Stomach smooth muscle (tissue), 2 donors: ENCODE results near the gene RDM1.

Experiments used
- H3K27ac ChIP-seq: one replicate; pipeline ENCODE4 v1.7.0; 2013; ENCODE audit warnings: mild to moderate bottlenecking, low read length, inconsistent platforms
- H3K27me3 ChIP-seq, 2 donors: one replicate each; pipeline ENCODE4 v1.7.0; 2013; ENCODE audit warnings: low read length in 2 of 2; ENCODE audit not compliant: insufficient read depth in 2 of 2, control insufficient read depth in 1 of 2
- H3K36me3 ChIP-seq, 2 donors: one replicate each; pipeline ENCODE4 v1.7.0; 2013; ENCODE audit warnings: low read length in 2 of 2; ENCODE audit not compliant: control insufficient read depth in 2 of 2, insufficient read depth in 2 of 2
- H3K4me1 ChIP-seq: one replicate; pipeline ENCODE4 v1.7.0; 2013; ENCODE audit warnings: low read length; ENCODE audit not compliant: control insufficient read depth, insufficient read depth
- H3K4me3 ChIP-seq, 2 donors: one replicate each; pipeline ENCODE4 v1.7.0; 2013; ENCODE audit warnings: low read length in 2 of 2
- H3K9ac ChIP-seq, 2 donors: one replicate each; pipeline ENCODE4 v1.7.0; 2013; ENCODE audit warnings: low read length in 2 of 2, mild to moderate bottlenecking in 1 of 2
- H3K9me3 ChIP-seq, 2 donors: one replicate each; pipeline ENCODE4 v1.7.0; 2013; ENCODE audit warnings: low read length in 2 of 2; ENCODE audit not compliant: control insufficient read depth in 2 of 2
- donor health status: healthy.
- donor health status: Pancreatic carcinoma.

The RDM1 gene

GRCh38 chr17:35934760-35935159 is 4.2 kb upstream of the RDM1 start:
- Histone ChIP-seq H3K27ac (no peak overlapping the region), H3K36me3 (no peaks in the 10 kb centered on the region), H3K9ac (no peak overlapping the region), H3K27me3 (peaks cover 0 to 2% of the 10 kb centered on the region in 2 donors), H3K9me3 (no peaks in the 10 kb centered on the region), H3K4me1 (peaks cover 12% of the 10 kb centered on the region), H3K4me3 (no peak overlapping the region)

GRCh38 chr17:35932586-35932985 is 2.0 kb upstream of the RDM1 start:
- no peaks in the 10 kb centered on the region for H3K9me3 ChIP-seq
- H3K27ac ChIP-seq: no peak overlapping the region
- H3K4me3 ChIP-seq: no peak overlapping the region
- no peak overlapping the region for H3K9ac ChIP-seq
- H3K27me3 ChIP-seq: peaks cover 0 to 2% of the 10 kb centered on the region in 2 donors
- peaks cover 12% of the 10 kb centered on the region for H3K4me1 ChIP-seq
- H3K36me3 ChIP-seq: no peaks in the 10 kb centered on the region

- Histone ChIP-seq H3K9ac (no peak overlapping the region), H3K27me3 (peaks cover 0 to 2% of the 10 kb centered on the region in 2 donors), H3K36me3 (no peaks in the 10 kb centered on the region), H3K4me3 (no peak overlapping the region), H3K27ac (no peak overlapping the region), H3K4me1 (peaks cover 12% of the 10 kb centered on the region), H3K9me3 (no peaks in the 10 kb centered on the region)
These were observed 1.3 kb upstream of the RDM1 start for GRCh38 chr17:35931794-35932425.

- H3K36me3 ChIP-seq: no peaks in the 10 kb centered on the region
- H3K9ac ChIP-seq: no peak overlapping the region
- H3K4me3 ChIP-seq: no peak overlapping the region
- H3K27ac ChIP-seq: no peak overlapping the region
- H3K4me1 ChIP-seq: peaks cover 12% of the 10 kb centered on the region
- H3K9me3 ChIP-seq: no peaks in the 10 kb centered on the region
- peaks cover 0 to 4% of the 10 kb centered on the region in 2 donors for H3K27me3 ChIP-seq
These were observed 2.9 kb downstream of the RDM1 start for GRCh38 chr17:35927714-35928113.

GRCh38 chr17:35923609-35924114 is 6.9 kb downstream of the RDM1 start:
- no peaks in the 10 kb centered on the region for H3K9me3 ChIP-seq
- no peak overlapping the region for H3K27ac ChIP-seq
- H3K4me3 ChIP-seq: no peak overlapping the region
- no peaks in the 10 kb centered on the region for H3K36me3 ChIP-seq
- H3K27me3 ChIP-seq: peaks cover 0 to 2% of the 10 kb centered on the region in 2 donors
- H3K4me1 ChIP-seq: no peaks in the 10 kb centered on the region
- H3K9ac ChIP-seq: no peak overlapping the region

GRCh38 chr17:35920229-35920628 is 10.3 kb downstream of the RDM1 start:
- H3K9ac ChIP-seq: no peak overlapping the region
- H3K4me3 ChIP-seq: no peak overlapping the region
- H3K4me1 ChIP-seq: no peaks in the 10 kb centered on the region
- no peaks in the 10 kb centered on the region for H3K36me3 ChIP-seq
- no peak overlapping the region for H3K27ac ChIP-seq
- H3K27me3 ChIP-seq: peaks cover 0 to 2% of the 10 kb centered on the region in 2 donors
- no peaks in the 10 kb centered on the region for H3K9me3 ChIP-seq

GRCh38 chr17:35918665-35919064 is 11.9 kb downstream of the RDM1 start:
- Histone ChIP-seq H3K4me3 (no peak overlapping the region), H3K9ac (no peak overlapping the region), H3K27ac (no peak overlapping the region), H3K4me1 (no peaks in the 10 kb centered on the region), H3K36me3 (no peaks in the 10 kb centered on the region), H3K27me3 (no peaks in the 10 kb centered on the region), H3K9me3 (peaks cover 0 to under 1% of the 10 kb centered on the region in 2 donors)

GRCh38 chr17:35917519-35918213 is 12.9 kb downstream of the RDM1 start:
- no peaks in the 10 kb centered on the region for H3K36me3 ChIP-seq
- H3K9me3 ChIP-seq: peaks cover 0 to 3% of the 10 kb centered on the region in 2 donors
- no peak overlapping the region for H3K9ac ChIP-seq
- no peaks in the 10 kb centered on the region for H3K4me1 ChIP-seq
- H3K4me3 ChIP-seq: no peak overlapping the region
- H3K27me3 ChIP-seq: no peaks in the 10 kb centered on the region
- H3K27ac ChIP-seq: no peak overlapping the region

- no peak overlapping the region for H3K4me3 ChIP-seq
- no peak overlapping the region for H3K27ac ChIP-seq
- H3K9me3 ChIP-seq: peaks cover 0 to 3% of the 10 kb centered on the region in 2 donors
- no peak overlapping the region for H3K9ac ChIP-seq
- H3K36me3 ChIP-seq: no peaks in the 10 kb centered on the region
- H3K27me3 ChIP-seq: no peaks in the 10 kb centered on the region
- H3K4me1 ChIP-seq: no peaks in the 10 kb centered on the region
These were observed 15.2 kb downstream of the RDM1 start for GRCh38 chr17:35915153-35915964.

- Histone ChIP-seq H3K4me3 (no peak overlapping the region), H3K27ac (no peak overlapping the region), H3K36me3 (no peaks in the 10 kb centered on the region), H3K9ac (no peak overlapping the region), H3K9me3 (peaks cover 0 to 3% of the 10 kb centered on the region in 2 donors), H3K27me3 (no peaks in the 10 kb centered on the region), H3K4me1 (no peaks in the 10 kb centered on the region)
These were observed 16.2 kb downstream of the RDM1 start for GRCh38 chr17:35914354-35914753.
